K562 (cell line): Measurements from ENCODE around the gene HPX. TPM values are rescaled to one million over a fixed set of nuclear protein-coding genes. Genes with fewer than 3 reads are reported as not detected.

Experiments used
- ATAC-seq: fragments of 200-7000 bp; cut with Tn5 transposase; 3 replicates; pipeline ENCODE4 v1.9.1; 2020; ENCODE audit warnings: moderate library complexity
- BruUV-seq: library from RNA; stranded (reverse); fragments of 400-500 nt; replicated peaks from 2 replicates; lab custom pipeline; 2021; lab: Mats Ljungman, UMichigan
- CTCF ChIA-PET: fragments of 300-600 bp; formaldehyde crosslinking; extraction: SDS; loops from one replicate; lab custom pipeline; 2021; ENCODE audit warnings: low intra/inter-chr PET ratio; lab: Yijun Ruan, JAX
- POLR2A ChIA-PET: fragments of 300-600, 350-650 bp; sonication (Branson Sonifier 250); formaldehyde crosslinking; extraction: SDS; loops from one replicate; lab custom pipeline; 2021; ENCODE audit warnings: antibody characterized with exemption, inconsistent platforms; lab: Yijun Ruan, JAX
- DNase-seq, 4 experiments: peaks; one replicate each; pipeline versions ENCODE4 v3.0.0 to v3.0.0-alpha.2; 2011 to 2018; ENCODE audit warnings: low spot score in 3 of 4, mixed read lengths in 3 of 4; ENCODE audit errors: extremely low read depth in 1 of 4
- FAIRE-seq: peaks from 2 replicates; lab custom pipeline; 2011; peaks lifted over from hg19 to GRCh38; lab: Jason Lieb, UNC
- H2AFZ ChIP-seq: 2 replicates; pipeline ENCODE4 v1.6.0; 2011; ENCODE audit warnings: low read depth, low read length, control low read depth, inconsistent platforms
- H3K27ac ChIP-seq: fragments of 200-600 bp; 3 replicates; pipeline ENCODE4 v1.8.0; 2011; ENCODE audit warnings: low read depth, mild to moderate bottlenecking, control low read depth, inconsistent platforms, low read length, moderate library complexity, mixed read lengths; ENCODE audit errors: extremely low read depth
- H3K27me3 ChIP-seq, 2 experiments: fragments of 300-600 bp in 1 of 2; 2 replicates in 1 of 2; 3 replicates in 1 of 2; pipeline versions ENCODE4 v1.6.0 to v1.8.0; 2011; ENCODE audit warnings: inconsistent platforms in 2 of 2, low read length in 2 of 2, mild to moderate bottlenecking in 1 of 2, mixed read lengths in 1 of 2, moderate library complexity in 1 of 2; ENCODE audit not compliant: control insufficient read depth in 2 of 2, insufficient read depth in 2 of 2
- H3K36me3 ChIP-seq: fragments of 300-600 bp; 3 replicates; pipeline ENCODE4 v1.8.0; 2011; ENCODE audit warnings: mild to moderate bottlenecking, low read length, inconsistent platforms; ENCODE audit not compliant: control insufficient read depth, insufficient read depth
- H3K4me1 ChIP-seq, 2 experiments: fragments of 200-600 bp in 1 of 2; replicated peaks in 1 of 2; 2 replicates in 1 of 2; 3 replicates in 1 of 2; pipeline versions ENCODE4 v1.5.1 to v1.8.0; 2011; ENCODE audit warnings: inconsistent platforms in 2 of 2, low read length in 2 of 2, mild to moderate bottlenecking in 1 of 2, mixed read lengths in 1 of 2, moderate library complexity in 1 of 2; ENCODE audit not compliant: control insufficient read depth in 2 of 2, insufficient read depth in 2 of 2
- H3K4me2 ChIP-seq: 2 replicates; pipeline ENCODE4 v1.6.1; 2011; ENCODE audit warnings: low read length, control low read depth, inconsistent platforms, mixed read lengths; ENCODE audit not compliant: insufficient read depth
- H3K4me3 ChIP-seq: fragments of 200-600 bp; sonication (generic), shearing (Covaris generic); 2 replicates; pipeline ENCODE4 v1.5.1; 2016; ENCODE audit warnings: control low read depth, inconsistent platforms
- H3K79me2 ChIP-seq: fragments of 200-600 bp; 3 replicates; pipeline ENCODE4 v1.8.0; 2011; ENCODE audit warnings: low read length, inconsistent platforms; ENCODE audit not compliant: control insufficient read depth, insufficient read depth
- H3K9ac ChIP-seq, 2 experiments: 2 replicates each; pipeline versions ENCODE4 v1.6.0 to v1.6.1; 2011; ENCODE audit warnings: low read depth in 2 of 2, low read length in 2 of 2, control low read depth in 1 of 2, inconsistent platforms in 1 of 2, mild to moderate bottlenecking in 1 of 2, mixed read lengths in 1 of 2; ENCODE audit not compliant: insufficient read depth in 1 of 2
- H3K9me1 ChIP-seq: one replicate; pipeline ENCODE4 v1.6.0; 2011; ENCODE audit warnings: inconsistent platforms, mild to moderate bottlenecking, low read length, moderate library complexity; ENCODE audit not compliant: control insufficient read depth, insufficient read depth
- H3K9me3 ChIP-seq: replicated peaks from 2 replicates; pipeline ENCODE4 v1.5.1; 2011; ENCODE audit warnings: low read depth, low read length, inconsistent platforms; ENCODE audit not compliant: control insufficient read depth, insufficient read depth
- H4K20me1 ChIP-seq: replicated peaks from 2 replicates; pipeline ENCODE4 v1.6.1; 2011; ENCODE audit warnings: low read length, inconsistent platforms, mixed read lengths; ENCODE audit not compliant: control insufficient read depth, insufficient read depth
- CEBPG ChIP-seq, 3 experiments: fragments of 200-800 bp in 1 of 3; sonication (Bioruptor generic) in 1 of 3; sonication (generic) in 1 of 3; formaldehyde crosslinking in 1 of 3; IDR thresholded peaks in 2 of 3; conservative IDR thresholded peaks in 1 of 3; 2 replicates each; pipeline versions ENCODE4 v1.6.1 to v1.8.0; 2016 to 2022; ENCODE audit warnings: missing compliant biosample characterization in 2 of 3, missing genetic modification characterization in 2 of 3, mild to moderate bottlenecking in 1 of 3, missing genetic modification reagents in 1 of 3
- KLF10 ChIP-seq: fragments of 250-450 bp; sonication (Bioruptor Pico); IDR thresholded peaks from 2 replicates; pipeline ENCODE4 v1.6.1; 2021; ENCODE audit warnings: matching md5 sums
- KLF6 ChIP-seq: fragments of 250-450 bp; sonication (Bioruptor Pico); IDR thresholded peaks from 2 replicates; pipeline ENCODE4 v1.4.0; 2020; ENCODE audit warnings: mild to moderate bottlenecking, moderate library complexity, borderline replicate concordance
- NCOA4 ChIP-seq: fragments of 450-650 bp; IDR thresholded peaks from 2 replicates; pipeline ENCODE4 v1.6.1; 2018; ENCODE audit warnings: mild to moderate bottlenecking; ENCODE audit not compliant: partially characterized antibody
- PCBP2 ChIP-seq: fragments of 200-400 bp; formaldehyde crosslinking; IDR thresholded peaks from 2 replicates; pipeline ENCODE4 v1.6.1; 2018; ENCODE audit warnings: low read length, low read depth, mild to moderate bottlenecking, moderate library complexity; ENCODE audit not compliant: poor library complexity, severe bottlenecking
- RAD21 ChIP-seq, 2 experiments: fragments of 250-450 bp in 1 of 2; fragments of 450-650 bp in 1 of 2; sonication (Bioruptor Pico) in 1 of 2; formaldehyde crosslinking in 1 of 2; IDR thresholded peaks in 1 of 2; conservative IDR thresholded peaks in 1 of 2; 2 replicates each; pipeline versions ENCODE4 v1.4.0 to v1.8.0; 2020 to 2022; ENCODE audit warnings: mild to moderate bottlenecking in 2 of 2, moderate library complexity in 1 of 2
- ZKSCAN3 ChIP-seq: fragments of 250-450 bp; sonication (Bioruptor Pico); IDR thresholded peaks from 2 replicates; pipeline ENCODE4 v1.4.0; 2020
- ZNF146 ChIP-seq: IDR thresholded peaks from one replicate; pipeline ENCODE4 v1.6.1; 2018; ENCODE audit warnings: missing compliant biosample characterization; ENCODE audit not compliant: unreplicated experiment
- ZNF699 ChIP-seq: fragments of 250-450 bp; sonication (Bioruptor Pico); IDR thresholded peaks from 2 replicates; pipeline ENCODE4 v1.8.0; 2021; ENCODE audit warnings: mild to moderate bottlenecking, moderate library complexity; ENCODE audit not compliant: insufficient replicate concordance
- WGBS: fragments of 100-300 bp; shearing (Covaris generic); methylation state at CpG from one replicate; pipeline ENCODE4 v1.1.6; 2016; ENCODE audit warnings: low coverage, mixed read lengths; ENCODE audit not compliant: insufficient coverage; ENCODE audit errors: missing lambda C conversion rate; 5-methylcytosine and 5-hydroxymethylcytosine counted together
- in situ Hi-C: fragments of 300-500 bp; cut with MboI; formaldehyde crosslinking; loops from 4 replicates; pipeline ENCODE4 v1.15.0; 2018; ENCODE audit warnings: inconsistent platforms, mixed read lengths
- intact Hi-C: fragments of 100-400 bp; cut with micrococcal nuclease; formaldehyde crosslinking; loops from 2 replicates; pipeline ENCODE4 v1.14.2; 2022
- polyA plus RNA-seq, 8 experiments: library from polyadenylated mRNA; depleted of rRNA in 4 of 8; stranded (reverse) in 5 of 8; unstranded in 3 of 8; fragments of >200 nt; fragmentation: Nextera tagmentation in 2 of 8; fragmentation: Illumina TruSeq in 1 of 8; extraction: Ambion mirVana in 2 of 8; extraction: Trizol in 1 of 8; gene quantifications; 2 replicates each; pipeline versions ENCODE4 v1.2.1 to v1.2.3, GENCODE V29; 2011 to 2014; ENCODE audit warnings: inconsistent platforms in 1 of 8, missing spikeins in 1 of 8
- total RNA-seq, 7 experiments: library from RNA; depleted of rRNA in 6 of 7; stranded (reverse); fragments of >200 nt in 6 of 7; fragmentation: Illumina TruSeq in 2 of 7; extraction: Trizol in 2 of 7; gene quantifications; 2 replicates each; pipeline versions ENCODE4 v1.2.1 to v1.2.3, GENCODE V29; 2011 to 2021; ENCODE audit warnings: low replicate concordance in 1 of 7
- TF ChIP-seq, protein P1 (sequence below): fragments of 250-450 bp; sonication (Bioruptor Pico); IDR thresholded peaks from 2 replicates; pipeline ENCODE4 v1.4.0; 2020
- TF ChIP-seq, protein P2 (sequence below): fragments of 450-650 bp; IDR thresholded peaks from one replicate; pipeline ENCODE4 v1.6.1; 2018; ENCODE audit warnings: mild to moderate bottlenecking, moderate library complexity; ENCODE audit not compliant: partially characterized antibody
- TF ChIP-seq, protein P3 (sequence below): sonication (generic); formaldehyde crosslinking; IDR thresholded peaks from 2 replicates; pipeline ENCODE4 v1.8.0; 2022; ENCODE audit warnings: missing genetic modification reagents, mild to moderate bottlenecking, borderline replicate concordance
- TF ChIP-seq, protein P4 (sequence below): fragments of 250-450 bp; sonication (Bioruptor Pico); IDR thresholded peaks from 2 replicates; pipeline ENCODE4 v1.5.0; 2021

Gene HPX
- total and polyA plus RNA-seq, 9 of the 15 experiments (the other 6 are each of a cell fraction or from before 2014, with no cell fraction given): 0.12 to 1.2 (median 0.49) TPM; not detected in 1

DNA sequence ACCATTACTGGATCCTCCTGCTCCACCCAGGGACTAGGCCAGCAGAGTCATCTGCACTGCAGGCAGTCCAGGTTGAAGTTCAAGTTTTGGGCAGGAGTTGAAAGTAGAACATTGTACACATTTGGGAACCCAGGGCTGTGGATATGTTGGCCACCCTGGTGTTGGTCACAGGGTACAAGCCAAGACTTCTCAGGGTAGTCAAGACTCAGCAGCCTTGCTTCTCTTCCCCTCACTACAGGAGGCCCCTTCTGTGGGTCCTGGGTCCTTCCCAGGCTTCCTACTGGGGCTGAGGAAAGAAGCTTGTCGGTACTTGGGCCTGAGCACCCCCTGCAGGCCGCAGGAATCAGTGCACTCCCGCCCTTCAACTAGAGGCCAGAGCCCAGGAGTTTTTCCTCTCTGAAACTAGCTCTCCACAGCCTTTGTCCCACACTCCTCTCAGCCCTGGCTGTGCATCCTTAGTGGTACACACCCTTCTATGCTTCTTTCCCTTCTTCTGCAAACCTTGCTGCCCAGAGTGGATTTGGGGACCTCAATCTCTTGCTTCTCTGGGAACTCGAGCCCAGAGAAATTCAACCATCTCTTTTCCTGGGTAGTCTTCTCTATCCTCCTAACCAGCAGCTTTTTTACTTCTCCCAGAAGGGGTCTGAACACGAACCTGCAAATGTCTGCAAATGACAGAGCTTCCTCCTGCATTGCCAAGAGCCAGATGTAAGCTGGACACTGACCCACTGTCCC, 2.6 kb upstream of the HPX start:
- FAIRE-seq: peak; percentile 62
- 10% methylated on average over 5 of the region's 5 CpGs for whole genome bisulfite sequencing
- intact Hi-C loops (loop anchor here (1.0 to 5.0 kb wide), 2 partner anchors 64 to 259 kb away; no protein-coding TSS in a partner anchor), in situ Hi-C loops (loop anchor here (5.0 kb wide), 1 partner anchor 66 kb away; no protein-coding TSS in a partner anchor)
- Histone ChIP-seq H3K9me3 (no peaks in the 10 kb centered on the region), H4K20me1 (no peaks in the 10 kb centered on the region), H2AFZ (no peak overlapping the region), H3K27ac (no peak overlapping the region), H3K9ac (no peak overlapping the region), H3K4me1 (peaks cover 9 to 10% of the 10 kb centered on the region in 2 experiments; a peak in 3 of 5 replicates), H3K4me3 (no peak overlapping the region), H3K9me1 (no peaks in the 10 kb centered on the region), H3K4me2 (no peak overlapping the region), H3K27me3 (0 out of 5 replicates have a peak, but pooled peaks cover 0 to 2% of the 10 kb centered on the region in 2 experiments), H3K79me2 (no peaks in the 10 kb centered on the region), H3K36me3 (no peaks in the 10 kb centered on the region)
- ChIA-PET POLR2A (interaction anchor here (0.5 to 1.9 kb wide), 8 partner anchors 12 to 277 kb away, joined by 3 to 11 read pairs (median 4); partner anchors contain the start of gene MRPL17), CTCF (interaction anchor here (0.6 to 3.5 kb wide), 2 partner anchors 20 to 64 kb away, joined by 3 to 21 read pairs; no protein-coding TSS in a partner anchor)
- no TSS peak for BruUV-seq
- peak; percentile 93 for ATAC-seq
- DNase-seq: peak; percentile 69 to 77 (median 76)
- TF ChIP-seq, protein P1, sequence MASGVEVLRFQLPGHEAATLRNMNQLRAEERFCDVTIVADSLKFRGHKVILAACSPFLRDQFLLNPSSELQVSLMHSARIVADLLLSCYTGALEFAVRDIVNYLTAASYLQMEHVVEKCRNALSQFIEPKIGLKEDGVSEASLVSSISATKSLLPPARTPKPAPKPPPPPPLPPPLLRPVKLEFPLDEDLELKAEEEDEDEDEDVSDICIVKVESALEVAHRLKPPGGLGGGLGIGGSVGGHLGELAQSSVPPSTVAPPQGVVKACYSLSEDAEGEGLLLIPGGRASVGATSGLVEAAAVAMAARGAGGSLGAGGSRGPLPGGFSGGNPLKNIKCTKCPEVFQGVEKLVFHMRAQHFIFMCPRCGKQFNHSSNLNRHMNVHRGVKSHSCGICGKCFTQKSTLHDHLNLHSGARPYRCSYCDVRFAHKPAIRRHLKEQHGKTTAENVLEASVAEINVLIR (CRISPR knock-in tag): no peak
- TF ChIP-seq ZNF146 (CRISPR knock-in tag): no peak
- TF ChIP-seq, protein P2, sequence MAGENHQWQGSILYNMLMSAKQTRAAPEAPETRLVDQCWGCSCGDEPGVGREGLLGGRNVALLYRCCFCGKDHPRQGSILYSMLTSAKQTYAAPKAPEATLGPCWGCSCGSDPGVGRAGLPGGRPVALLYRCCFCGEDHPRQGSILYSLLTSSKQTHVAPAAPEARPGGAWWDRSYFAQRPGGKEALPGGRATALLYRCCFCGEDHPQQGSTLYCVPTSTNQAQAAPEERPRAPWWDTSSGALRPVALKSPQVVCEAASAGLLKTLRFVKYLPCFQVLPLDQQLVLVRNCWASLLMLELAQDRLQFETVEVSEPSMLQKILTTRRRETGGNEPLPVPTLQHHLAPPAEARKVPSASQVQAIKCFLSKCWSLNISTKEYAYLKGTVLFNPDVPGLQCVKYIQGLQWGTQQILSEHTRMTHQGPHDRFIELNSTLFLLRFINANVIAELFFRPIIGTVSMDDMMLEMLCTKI: no peak
- TF ChIP-seq CEBPG (CRISPR knock-in tag; IDR thresholded peaks at IDR 0.05): no peak
- no peak for TF ChIP-seq CEBPG (tag; conservative IDR thresholded peaks at IDR 0.05 in 1 of 2, IDR thresholded peaks at IDR 0.05 in 1 of 2)
- no peak for TF ChIP-seq NCOA4
- TF ChIP-seq KLF10 (CRISPR knock-in tag): no peak
- no peak for TF ChIP-seq PCBP2
- peak; percentile 74 to 76 for TF ChIP-seq RAD21 (CRISPR knock-in tag; conservative IDR thresholded peaks at IDR 0.05 in 1 of 2, IDR thresholded peaks at IDR 0.05 in 1 of 2)
- no peak for TF ChIP-seq ZNF699 (CRISPR knock-in tag)
- no peak for TF ChIP-seq KLF6 (CRISPR knock-in tag)
- TF ChIP-seq, protein P3, sequence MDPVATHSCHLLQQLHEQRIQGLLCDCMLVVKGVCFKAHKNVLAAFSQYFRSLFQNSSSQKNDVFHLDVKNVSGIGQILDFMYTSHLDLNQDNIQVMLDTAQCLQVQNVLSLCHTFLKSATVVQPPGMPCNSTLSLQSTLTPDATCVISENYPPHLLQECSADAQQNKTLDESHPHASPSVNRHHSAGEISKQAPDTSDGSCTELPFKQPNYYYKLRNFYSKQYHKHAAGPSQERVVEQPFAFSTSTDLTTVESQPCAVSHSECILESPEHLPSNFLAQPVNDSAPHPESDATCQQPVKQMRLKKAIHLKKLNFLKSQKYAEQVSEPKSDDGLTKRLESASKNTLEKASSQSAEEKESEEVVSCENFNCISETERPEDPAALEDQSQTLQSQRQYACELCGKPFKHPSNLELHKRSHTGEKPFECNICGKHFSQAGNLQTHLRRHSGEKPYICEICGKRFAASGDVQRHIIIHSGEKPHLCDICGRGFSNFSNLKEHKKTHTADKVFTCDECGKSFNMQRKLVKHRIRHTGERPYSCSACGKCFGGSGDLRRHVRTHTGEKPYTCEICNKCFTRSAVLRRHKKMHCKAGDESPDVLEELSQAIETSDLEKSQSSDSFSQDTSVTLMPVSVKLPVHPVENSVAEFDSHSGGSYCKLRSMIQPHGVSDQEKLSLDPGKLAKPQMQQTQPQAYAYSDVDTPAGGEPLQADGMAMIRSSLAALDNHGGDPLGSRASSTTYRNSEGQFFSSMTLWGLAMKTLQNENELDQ (CRISPR knock-in tag): no peak
- TF ChIP-seq, protein P4, sequence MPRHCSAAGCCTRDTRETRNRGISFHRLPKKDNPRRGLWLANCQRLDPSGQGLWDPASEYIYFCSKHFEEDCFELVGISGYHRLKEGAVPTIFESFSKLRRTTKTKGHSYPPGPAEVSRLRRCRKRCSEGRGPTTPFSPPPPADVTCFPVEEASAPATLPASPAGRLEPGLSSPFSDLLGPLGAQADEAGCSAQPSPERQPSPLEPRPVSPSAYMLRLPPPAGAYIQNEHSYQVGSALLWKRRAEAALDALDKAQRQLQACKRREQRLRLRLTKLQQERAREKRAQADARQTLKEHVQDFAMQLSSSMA: no peak
- TF ChIP-seq ZKSCAN3: no peak
